ENCODE data around the gene DOK7.

DNA sequence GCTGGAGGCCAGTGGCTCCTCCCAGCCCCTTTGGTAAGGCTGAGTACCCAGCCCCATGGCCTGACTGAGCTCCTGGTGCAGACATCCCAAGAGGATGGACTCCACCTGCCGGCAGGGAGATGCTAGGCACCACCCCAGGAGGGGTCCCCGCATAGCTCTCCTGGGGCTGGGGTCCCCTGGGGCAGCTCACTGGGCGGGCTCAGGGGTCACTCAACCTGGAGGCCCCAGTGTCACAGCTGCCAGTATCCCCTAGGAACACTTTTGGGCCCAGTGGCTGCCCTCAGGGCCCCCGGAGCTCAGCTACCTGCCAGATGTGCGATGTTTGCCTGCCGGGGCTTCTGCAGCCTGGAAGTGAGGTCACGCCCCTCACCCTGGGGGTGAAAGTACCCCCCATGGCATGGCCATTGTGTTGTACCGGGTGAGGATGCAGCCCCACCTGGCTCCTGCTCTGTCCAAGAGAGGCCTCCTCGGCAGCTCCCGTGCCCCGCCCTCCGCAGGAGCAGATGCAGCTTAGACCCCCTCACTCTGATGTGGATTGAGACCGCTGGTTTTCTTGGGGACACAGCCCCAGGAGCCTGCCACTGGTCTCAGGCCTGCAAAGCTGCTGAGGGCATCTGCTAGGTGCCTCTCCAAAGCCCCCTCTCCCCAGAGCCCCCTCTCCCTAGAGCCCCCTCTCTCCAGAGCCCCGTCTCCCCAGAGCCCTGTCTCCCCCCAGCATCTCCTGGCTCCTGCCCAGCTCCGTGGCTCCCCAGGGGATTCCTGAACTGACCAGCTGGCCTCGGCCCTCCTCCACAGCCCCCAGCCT lies 28.0 kb upstream of the DOK7 start:
- TF ChIP-seq, protein P1, sequence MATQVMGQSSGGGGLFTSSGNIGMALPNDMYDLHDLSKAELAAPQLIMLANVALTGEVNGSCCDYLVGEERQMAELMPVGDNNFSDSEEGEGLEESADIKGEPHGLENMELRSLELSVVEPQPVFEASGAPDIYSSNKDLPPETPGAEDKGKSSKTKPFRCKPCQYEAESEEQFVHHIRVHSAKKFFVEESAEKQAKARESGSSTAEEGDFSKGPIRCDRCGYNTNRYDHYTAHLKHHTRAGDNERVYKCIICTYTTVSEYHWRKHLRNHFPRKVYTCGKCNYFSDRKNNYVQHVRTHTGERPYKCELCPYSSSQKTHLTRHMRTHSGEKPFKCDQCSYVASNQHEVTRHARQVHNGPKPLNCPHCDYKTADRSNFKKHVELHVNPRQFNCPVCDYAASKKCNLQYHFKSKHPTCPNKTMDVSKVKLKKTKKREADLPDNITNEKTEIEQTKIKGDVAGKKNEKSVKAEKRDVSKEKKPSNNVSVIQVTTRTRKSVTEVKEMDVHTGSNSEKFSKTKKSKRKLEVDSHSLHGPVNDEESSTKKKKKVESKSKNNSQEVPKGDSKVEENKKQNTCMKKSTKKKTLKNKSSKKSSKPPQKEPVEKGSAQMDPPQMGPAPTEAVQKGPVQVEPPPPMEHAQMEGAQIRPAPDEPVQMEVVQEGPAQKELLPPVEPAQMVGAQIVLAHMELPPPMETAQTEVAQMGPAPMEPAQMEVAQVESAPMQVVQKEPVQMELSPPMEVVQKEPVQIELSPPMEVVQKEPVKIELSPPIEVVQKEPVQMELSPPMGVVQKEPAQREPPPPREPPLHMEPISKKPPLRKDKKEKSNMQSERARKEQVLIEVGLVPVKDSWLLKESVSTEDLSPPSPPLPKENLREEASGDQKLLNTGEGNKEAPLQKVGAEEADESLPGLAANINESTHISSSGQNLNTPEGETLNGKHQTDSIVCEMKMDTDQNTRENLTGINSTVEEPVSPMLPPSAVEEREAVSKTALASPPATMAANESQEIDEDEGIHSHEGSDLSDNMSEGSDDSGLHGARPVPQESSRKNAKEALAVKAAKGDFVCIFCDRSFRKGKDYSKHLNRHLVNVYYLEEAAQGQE (IDR thresholded peaks at IDR 0.05; ENCODE audit: insufficient read depth in 1 of 2, low read depth in 2 of 2, low read length in 2 of 2), result no peak
- TF ChIP-seq POLR2AphosphoS5 (IDR thresholded peaks at IDR 0.05; ENCODE audit: low read depth, low read length), result no peak
- no peak for TF ChIP-seq TAF1 (IDR thresholded peaks at IDR 0.05; ENCODE audit: borderline replicate concordance, insufficient read depth, low read length)
- no peak for TF ChIP-seq FOXP2 (optimal IDR thresholded peaks at IDR 0.05; ENCODE audit: borderline replicate concordance, extremely low read depth, extremely low read length, insufficient read depth)
- no peak for TF ChIP-seq SIN3A (IDR thresholded peaks at IDR 0.05; ENCODE audit: borderline replicate concordance, insufficient read depth, low read length)
